ENCODE results near the gene ZNF579. TPM values are rescaled to one million over a fixed set of nuclear protein-coding genes. Genes with fewer than 3 reads are reported as not detected.

The ZNF579 gene
- total and polyA plus RNA-seq, 9 of the 15 experiments (the other 6 are each of a cell fraction or from before 2014, with no cell fraction given): 0.06 to 15.9 (median 1.6) TPM

GRCh38 chr19:55580628-55581144 is at the start of gene ZNF579 (continued):
- TF ChIP-seq MLLT1 (IDR thresholded peaks at IDR 0.05) (no peak), XRCC5 (IDR thresholded peaks at IDR 0.05; ENCODE audit: low read depth, low read length) (no peak), ZBTB43 (CRISPR knock-in tag; IDR thresholded peaks at IDR 0.05) (no peak), TCF7L2 (IDR thresholded peaks at IDR 0.05; ENCODE audit: low read depth, low read length) (no peak), GTF3C2 (IDR thresholded peaks at IDR 0.05; ENCODE audit: borderline replicate concordance, extremely low read depth, insufficient read length) (no peak), ZMIZ1 (IDR thresholded peaks at IDR 0.05; ENCODE audit: low read depth in 2 of 2, low read length in 2 of 2) (no peak), MEIS2 (IDR thresholded peaks at IDR 0.05; ENCODE audit: partially characterized antibody) (no peak), DMBX1 (CRISPR knock-in tag; IDR thresholded peaks at IDR 0.05; ENCODE audit: borderline replicate concordance) (no peak), CHCHD3 (CRISPR knock-in tag; IDR thresholded peaks at IDR 0.05) (no peak), JUND (IDR thresholded peaks at IDR 0.05; ENCODE audit: borderline replicate concordance, low read depth, low read length) (peak; percentile 58; the same call in 1 of the 2 replicates), JUND (tag; IDR thresholded peaks at IDR 0.05; ENCODE audit: borderline replicate concordance, low read depth, low read length) (no peak; the same call in 2 of the 3 replicates), RB1 (IDR thresholded peaks at IDR 0.05; ENCODE audit: low read depth) (peak; percentile 74; the same call in 1 of the 2 replicates), ZNF75A (CRISPR knock-in tag; IDR thresholded peaks at IDR 0.05) (no peak), HNRNPH1 (optimal IDR thresholded peaks at IDR 0.05; ENCODE audit: low read depth, low read length) (no peak)

All from K562 (cell line).